ENCODE results near the gene TBC1D17. TPM values are rescaled to one million over a fixed set of nuclear protein-coding genes. Genes with fewer than 3 reads are reported as not detected.

Gene TBC1D17
- total and polyA plus RNA-seq, 12 donors = 5.8 to 198 (median 51.4) TPM

GRCh38 chr19:49858088-49858985 is 19.2 kb upstream of the TBC1D17 start:
- Histone ChIP-seq H3K4me1 (replicated peaks in 1 of 2) (peaks cover 30 to 73% of the 10 kb centered on the region in 2 donors), H3K9me3 (replicated peaks in 1 of 3) (no peaks in the 10 kb centered on the region), H3K27ac (peak overlapping the region; percentile 69 to 94 (median 81)), H3K36me3 (replicated peaks in 1 of 2) (peaks cover 0 to 79% of the 10 kb centered on the region in 2 donors), H3K27me3 (no peaks in the 10 kb centered on the region), H3K4me3 (no peak overlapping the region)
- intact Hi-C loops (cut with DNase I) = no loop called here
- DNase-seq = peak; percentile 86 to 96 (median 93)
- TF ChIP-seq POLR2A (IDR thresholded peaks at IDR 0.05) (peak; percentile 23 to 54), CTCF (IDR thresholded peaks at IDR 0.05) (no peak)
- 48 to 58% (median 52%) methylated on average over 9 to 37 of the region's 37 CpGs for WGBS, 4 donors

GRCh38 chr19:49859682-49860335 is 17.7 kb upstream of the TBC1D17 start:
- WGBS, 4 donors = 51 to 58% (median 57%) methylated on average over 13 to 22 of the region's 22 CpGs
- peak; percentile 54 to 77 (median 69) for DNase-seq
- Histone ChIP-seq H3K4me3 (peak overlapping the region in 1 of 4 donors; percentile 19), H3K27ac (peak overlapping the region; percentile 69 to 94 (median 81)), H3K36me3 (replicated peaks in 1 of 2) (peaks cover 0 to 84% of the 10 kb centered on the region in 2 donors), H3K9me3 (replicated peaks in 1 of 3) (no peaks in the 10 kb centered on the region), H3K4me1 (replicated peaks in 1 of 2) (peaks cover 33 to 73% of the 10 kb centered on the region in 2 donors), H3K27me3 (no peaks in the 10 kb centered on the region)
- TF ChIP-seq CTCF (IDR thresholded peaks at IDR 0.05) (no peak), POLR2A (IDR thresholded peaks at IDR 0.05) (peak in 1 of 2 donors; percentile 25)
- intact Hi-C loops (cut with DNase I) = no loop called here

- peak overlapping the region; percentile 69 to 94 (median 81) for H3K27ac ChIP-seq
- peaks cover 0 to 79% of the 10 kb centered on the region in 2 donors for H3K36me3 ChIP-seq (replicated peaks in 1 of 2)
- no peak for TF ChIP-seq POLR2A (IDR thresholded peaks at IDR 0.05)
- no peak for TF ChIP-seq CTCF (IDR thresholded peaks at IDR 0.05)
- H3K9me3 ChIP-seq (replicated peaks in 1 of 3) = no peaks in the 10 kb centered on the region
- H3K4me1 ChIP-seq (replicated peaks in 1 of 2) = peaks cover 37 to 78% of the 10 kb centered on the region in 2 donors
- intact Hi-C loops (cut with DNase I) = no loop called here
- 39 to 49% (median 48%) methylated on average over 8 to 17 of the region's 17 CpGs for WGBS, 4 donors
- peak overlapping the region in 1 of 4 donors; percentile 19 for H3K4me3 ChIP-seq
- no peaks in the 10 kb centered on the region for H3K27me3 ChIP-seq
- peak in 5 of 7 donors; percentile 30 to 64 (median 46) for DNase-seq
These were observed 17.0 kb upstream of the TBC1D17 start for GRCh38 chr19:49860336-49861102.

All from adrenal gland (tissue), 12 donors.